EH (cell line): ENCODE data around the gene CD84.
"Not testable (repeated sequence)": the region's sequence is repeated elsewhere in the genome, so short reads cannot be mapped to it uniquely, and the experiment has no call there.

Source experiments
- DNase-seq: peaks from one replicate; pipeline ENCODE4 v3.0.0-alpha.2; 2015; ENCODE audit warnings: low read depth

Gene CD84, protein sequence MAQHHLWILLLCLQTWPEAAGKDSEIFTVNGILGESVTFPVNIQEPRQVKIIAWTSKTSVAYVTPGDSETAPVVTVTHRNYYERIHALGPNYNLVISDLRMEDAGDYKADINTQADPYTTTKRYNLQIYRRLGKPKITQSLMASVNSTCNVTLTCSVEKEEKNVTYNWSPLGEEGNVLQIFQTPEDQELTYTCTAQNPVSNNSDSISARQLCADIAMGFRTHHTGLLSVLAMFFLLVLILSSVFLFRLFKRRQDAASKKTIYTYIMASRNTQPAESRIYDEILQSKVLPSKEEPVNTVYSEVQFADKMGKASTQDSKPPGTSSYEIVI

DNA sequence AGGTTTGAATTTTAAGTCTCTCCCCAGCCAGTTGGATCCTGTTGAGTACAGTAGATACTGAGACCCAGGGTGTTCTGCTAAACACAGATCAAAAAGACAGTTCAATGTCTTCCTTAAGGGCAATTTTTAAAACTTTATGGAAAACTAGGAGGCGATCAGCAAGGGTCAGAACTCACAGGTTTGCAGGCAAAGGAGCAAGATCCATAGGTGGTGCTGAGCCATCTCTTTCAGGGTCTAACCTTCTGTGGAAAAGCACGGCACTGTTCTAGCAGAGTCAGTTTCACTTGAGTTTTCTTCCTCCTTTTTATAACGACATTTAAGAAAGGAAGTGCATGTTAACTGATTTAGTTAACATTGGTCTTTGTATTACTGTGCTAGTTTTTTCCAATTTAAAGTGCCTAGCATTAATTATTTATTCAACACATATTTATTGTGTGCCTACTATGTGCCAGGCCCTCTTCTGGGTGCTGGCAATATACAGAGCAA is at the start of gene CD84:
TSS of gene CD84 (minus strand) at position 281 of the 486 bp plus-strand sequence. CDS start at position 222, 59 bp downstream.
- DNase-seq, result no peak

DNA sequence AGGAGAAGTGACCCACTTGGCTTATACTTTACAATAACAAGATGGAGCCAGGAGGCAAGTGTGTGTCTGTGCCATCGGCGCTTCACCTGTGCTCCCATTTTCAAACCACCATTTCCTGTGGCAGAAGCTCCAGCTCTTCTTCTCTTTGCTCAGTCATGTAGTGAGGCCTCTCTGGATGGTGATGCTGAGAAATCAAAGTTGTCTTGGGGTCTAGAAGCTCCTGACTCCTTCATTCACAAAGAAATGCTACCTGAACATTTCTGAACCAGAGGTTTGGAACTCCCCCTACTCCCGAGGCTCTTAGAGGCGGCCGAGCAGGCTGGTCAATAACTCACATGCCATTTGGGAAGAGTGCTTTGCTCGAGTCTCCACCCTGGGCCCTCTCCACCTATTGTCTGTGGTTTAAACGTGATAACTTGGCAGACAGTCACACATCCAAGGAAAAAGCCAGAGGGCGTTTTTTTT is 49.5 kb upstream of the CD84 start:
- no peak for DNase-seq

DNA sequence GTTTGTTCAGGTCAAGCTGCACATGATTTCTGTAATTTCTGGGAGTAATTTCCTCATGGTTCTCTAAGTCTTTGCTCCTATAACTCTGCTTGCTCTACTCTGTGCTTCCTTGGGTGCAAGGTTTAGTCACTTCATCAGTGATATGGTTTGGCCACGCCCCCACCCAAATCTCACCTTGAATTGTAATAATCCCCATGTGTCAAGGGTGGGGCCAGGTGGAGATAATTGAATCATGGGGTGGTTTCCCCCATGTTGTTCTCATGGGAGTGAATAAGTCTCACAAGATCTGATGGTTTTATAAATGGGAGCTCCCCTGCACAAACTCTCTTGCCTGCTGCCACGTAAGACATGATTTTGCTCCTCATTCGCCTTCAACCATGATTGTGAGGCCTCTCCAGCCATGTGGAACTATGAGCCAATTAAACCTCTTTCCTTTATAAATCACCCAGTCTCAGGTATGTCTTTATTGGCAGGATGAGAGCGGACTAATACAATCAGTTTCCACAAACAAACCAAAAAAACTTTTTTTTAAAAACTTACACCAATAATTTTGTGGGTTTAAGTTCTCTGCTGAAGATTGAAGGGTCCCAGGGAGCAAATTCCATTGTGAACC is 48.5 kb upstream of the CD84 start:
- DNase-seq, result not testable (repeated sequence)

DNA sequence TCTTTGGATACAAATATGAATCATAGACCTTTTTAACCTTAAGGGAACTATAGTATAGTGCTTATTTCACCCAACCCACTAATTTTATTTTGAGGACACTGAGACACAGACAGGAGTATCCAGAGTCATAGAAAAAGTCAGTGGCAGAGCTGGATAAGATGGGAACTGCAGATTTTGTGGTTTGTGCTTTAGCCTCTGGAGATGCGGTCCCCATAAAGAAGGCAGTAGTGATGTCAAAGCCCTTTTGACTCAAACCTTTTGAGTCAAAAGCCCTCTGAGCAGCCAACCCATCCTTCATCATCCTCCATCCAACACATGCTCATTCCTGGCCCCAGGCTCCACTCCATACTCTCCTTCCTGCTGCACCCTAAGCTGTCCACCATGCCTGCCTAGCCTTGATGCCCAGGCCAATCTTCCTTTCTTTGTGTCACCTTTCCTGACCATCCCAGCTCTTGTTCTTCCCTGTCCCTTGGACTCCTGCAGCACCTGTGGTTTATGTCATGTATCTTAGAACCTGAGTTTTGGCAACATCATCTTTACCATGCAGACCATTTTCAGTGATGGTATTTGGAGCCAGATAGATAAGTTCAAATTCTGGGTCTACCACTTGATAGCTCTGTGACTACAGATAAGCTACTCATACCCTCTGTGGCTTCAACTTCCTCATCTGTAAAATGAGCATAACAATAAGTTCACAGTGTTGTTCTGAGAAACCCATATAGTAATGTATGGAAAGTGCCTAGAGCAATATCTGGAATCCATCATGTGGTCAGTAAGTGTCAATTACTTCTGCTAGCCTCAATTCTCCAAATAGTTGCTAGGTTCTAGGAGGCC is 47.4 kb upstream of the CD84 start:
- DNase-seq, result no peak

DNA sequence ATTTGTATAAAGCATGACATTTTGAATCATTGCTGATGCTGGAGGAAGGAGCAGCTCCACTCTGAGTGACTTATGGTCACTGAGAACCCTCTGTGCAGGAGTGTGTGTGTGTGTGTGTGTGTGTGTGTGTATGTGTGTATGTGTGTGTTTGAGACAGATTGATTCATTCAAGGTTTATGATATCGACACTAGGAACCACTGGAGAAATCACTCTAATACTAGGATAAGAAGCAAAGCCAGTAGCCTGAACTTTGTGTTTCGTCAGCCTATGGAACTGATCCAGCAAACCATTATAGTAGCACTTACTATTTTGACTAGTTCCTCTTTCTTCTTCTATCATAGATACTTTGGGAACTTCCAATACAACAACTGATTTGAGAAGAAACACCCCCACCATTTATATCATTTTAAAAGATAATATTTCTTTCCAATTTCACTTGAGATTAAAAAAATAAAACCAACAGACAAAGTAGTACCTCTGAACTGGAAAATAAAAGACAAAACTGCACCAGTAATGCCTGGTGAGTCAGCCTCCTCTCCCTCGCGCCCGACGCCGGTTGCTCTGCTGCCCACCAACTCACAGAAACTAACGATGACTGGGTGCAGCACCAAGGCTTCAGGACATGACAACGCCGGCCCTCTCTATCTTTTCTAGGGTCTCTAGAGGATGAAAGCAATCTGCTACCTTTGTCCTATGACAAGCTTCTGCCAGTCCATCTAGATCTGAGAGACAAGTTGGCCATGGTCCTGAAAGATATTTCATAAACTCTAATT is 46.6 kb upstream of the CD84 start:
- DNase-seq, result no peak

DNA sequence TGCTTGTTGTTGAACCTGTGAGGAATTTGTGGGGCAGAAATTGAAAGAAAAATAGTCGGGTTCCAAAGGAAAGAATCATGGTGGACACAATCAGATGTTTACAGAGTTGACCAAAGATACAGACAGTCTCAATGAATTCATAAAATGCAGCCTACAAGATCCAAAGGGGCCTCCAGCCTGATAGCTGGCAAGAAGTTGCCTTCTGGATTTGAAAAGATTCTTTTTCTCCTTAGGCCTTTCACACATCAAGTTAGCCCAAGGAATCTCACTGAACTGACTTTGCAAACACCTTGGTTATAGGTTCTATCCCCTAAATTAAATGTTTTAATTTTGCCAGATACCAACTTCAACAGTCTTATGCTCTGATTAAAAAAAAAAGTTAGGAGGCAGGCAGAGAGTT is 46.0 kb upstream of the CD84 start:
- DNase-seq, result no peak

DNA sequence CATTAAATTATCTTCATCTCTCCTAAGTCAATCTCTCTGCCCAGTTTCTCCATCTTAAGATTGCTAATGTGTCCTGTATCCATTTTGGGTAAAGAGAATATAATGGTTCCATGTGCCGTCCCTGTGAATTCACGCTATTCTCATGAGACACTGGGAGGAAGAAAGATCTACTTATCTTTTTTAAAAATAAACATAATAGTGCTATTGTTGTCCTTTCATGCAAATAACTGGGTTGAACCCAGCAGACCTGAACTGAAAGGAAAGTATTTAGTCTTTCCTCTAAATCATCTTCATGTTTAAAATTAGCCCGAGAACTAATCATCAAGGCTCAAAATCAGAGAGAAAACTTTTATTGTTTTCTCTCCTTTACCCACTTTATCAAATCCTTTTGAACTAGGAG is 45.2 kb upstream of the CD84 start:
- no peak for DNase-seq

DNA sequence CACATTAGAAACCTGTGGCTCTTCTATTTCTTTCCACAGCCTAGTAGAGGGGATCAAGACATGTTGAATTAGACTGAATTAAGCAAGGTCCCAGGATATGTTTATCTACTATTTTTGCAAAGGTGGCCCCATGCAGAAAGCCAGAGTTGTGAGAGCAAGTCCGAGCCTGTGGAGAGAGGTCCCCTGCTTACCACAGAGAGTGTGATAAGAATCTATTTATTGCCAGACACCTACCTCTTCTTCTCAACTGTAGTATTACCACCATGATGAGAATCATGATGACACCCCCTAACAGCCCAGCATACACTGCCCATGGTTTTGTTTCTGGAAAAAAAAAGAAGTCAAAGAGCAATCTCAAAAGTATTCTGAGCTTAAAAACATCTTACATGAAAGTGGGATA is 44.6 kb upstream of the CD84 start:
- DNase-seq, result no peak

DNA sequence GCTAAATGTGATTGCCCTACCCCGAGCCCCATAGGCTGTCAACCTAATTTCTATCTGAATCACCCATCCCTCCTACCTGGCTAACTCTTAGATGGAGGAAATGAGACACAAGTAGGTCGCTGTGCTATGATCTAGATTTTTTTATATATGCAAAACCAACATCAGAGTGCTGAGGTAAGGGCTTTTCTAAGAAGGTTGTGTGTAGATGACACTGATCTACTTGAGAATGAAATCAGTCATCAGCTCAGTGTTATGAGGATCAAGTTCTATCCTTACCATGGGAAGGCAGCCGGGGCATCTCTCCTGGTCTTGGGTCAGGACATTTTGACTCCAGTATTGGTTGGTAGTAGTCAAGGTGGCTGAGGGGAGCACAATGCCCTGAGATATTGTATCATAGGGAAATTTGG is 43.9 kb upstream of the CD84 start:
- no peak for DNase-seq

DNA sequence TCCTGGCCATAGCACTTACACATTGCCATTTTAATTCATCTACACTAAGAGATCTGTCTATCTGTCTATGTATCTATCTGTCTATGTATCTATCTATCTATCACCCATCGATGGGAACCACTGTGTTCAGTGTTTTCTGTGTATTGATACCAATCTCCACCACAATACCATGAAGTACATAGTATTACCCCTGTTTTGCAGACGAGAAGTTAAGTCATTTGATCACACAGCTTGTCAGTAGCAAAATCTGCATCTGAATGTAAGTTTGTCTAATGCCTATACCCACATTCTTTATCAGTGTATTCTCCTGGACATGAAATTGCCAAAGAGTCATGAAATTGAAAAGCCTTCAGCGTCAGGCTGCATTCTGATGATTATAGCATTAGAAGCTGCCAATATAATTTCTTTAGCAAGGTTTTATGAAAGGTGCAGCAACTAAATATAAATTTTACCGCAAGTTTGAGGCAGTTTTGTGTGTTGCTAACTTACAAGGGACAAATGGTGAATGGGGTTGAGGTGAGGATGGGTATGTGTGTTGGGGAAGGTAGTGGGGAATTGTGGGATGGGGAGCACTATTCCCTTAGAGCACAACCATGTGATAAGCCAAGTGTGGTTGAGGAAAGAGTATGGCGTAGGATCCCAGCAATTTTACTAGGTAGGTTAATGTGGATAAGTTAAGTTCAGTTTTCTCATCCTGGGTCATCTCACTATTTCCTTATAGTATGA is 43.4 kb upstream of the CD84 start:
- no peak for DNase-seq

DNA sequence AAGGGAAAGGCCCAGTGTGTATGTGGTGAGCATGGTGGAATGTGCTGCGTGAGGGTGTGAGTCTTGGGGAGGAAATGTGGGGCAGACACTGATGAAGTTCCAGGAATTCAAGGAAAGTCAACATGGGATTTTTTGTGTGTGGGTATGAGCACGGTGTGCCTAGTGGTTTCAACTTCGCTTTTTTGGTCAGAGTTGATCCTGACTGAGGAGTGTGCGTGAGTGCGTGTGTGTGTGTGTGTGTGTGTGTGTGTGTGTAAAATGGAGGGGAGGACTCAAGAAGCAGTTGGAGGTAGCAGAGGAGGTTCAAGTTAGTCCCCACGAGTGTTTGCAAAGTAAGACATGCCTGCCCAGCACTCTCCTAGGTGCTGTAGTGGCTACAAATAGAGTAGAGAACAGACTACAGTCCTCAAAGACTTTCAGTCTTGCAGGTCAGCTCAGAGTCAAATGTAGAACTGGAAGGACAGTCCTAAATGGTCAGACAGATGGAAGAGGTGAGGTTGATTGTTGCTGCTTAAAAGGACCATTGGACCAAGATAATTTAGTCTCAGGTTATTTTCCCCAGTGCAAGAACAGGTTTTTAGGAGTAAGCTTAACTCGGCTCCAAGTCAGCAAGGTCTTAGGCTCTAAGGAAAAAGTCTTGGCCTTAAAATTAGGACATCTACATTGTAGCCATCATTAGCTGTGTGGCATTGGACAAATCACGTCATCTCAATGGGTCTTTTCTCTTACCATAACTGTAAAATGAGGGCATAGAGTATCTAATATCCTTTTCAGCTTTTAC is 42.5 kb upstream of the CD84 start:
- peak; percentile 21 for DNase-seq

DNA sequence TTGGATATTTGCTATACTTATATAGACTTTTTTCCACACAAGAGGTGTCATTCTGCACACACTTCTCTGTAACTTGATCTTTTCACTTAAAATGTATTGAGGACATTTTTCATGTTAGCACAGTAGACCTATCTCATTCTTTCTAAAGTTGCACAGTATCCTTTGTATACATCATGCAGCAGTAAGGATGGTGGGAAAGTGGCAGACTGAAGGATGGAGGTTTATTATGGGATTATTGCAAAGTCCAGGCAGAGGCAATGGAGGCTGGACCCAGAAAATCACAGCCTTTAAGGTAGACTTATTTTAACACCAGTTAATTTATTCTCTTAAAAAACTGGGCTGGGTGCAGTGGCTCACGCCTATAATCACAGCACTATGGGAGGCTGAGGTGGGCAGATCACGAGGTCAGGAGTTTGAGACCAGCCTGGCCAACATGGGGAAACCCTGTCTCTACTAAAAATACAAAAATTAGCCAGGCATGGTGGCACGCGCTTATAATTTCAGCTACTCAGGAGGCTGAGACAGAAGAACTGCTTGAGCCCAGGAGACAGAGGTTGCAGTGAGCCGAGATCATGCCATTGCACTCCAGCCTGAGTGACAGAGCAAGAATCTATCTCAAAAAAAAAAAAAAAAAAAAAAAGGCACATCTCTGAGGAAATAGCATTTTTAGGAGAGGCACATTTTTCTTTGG is 41.8 kb upstream of the CD84 start:
- no peak for DNase-seq

DNA sequence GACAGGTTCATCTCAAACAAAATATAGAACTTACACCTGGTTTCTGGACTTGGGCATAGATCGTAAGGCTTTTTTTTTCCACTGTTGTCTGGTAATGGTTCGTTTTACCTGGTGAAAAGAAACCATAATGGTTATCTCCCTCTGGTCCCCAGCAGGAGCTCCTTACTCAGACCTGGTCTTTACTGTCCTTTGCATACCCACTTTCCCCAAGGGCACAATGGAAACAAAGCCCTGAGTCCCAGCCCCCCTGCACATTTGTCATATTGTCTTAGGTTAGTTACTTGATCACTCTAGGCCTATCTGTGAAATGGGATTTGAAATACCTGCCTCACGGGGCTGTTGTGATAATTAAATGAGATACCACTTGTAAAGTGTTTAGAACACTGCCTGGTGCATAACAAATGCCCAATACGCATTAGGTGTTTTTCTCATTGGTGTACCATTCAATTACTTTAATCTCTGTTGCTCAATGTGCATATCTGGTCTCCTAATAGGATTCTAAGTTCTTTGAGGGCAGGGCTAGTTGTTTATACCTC is 40.5 kb upstream of the CD84 start:
- DNase-seq, result no peak

DNA sequence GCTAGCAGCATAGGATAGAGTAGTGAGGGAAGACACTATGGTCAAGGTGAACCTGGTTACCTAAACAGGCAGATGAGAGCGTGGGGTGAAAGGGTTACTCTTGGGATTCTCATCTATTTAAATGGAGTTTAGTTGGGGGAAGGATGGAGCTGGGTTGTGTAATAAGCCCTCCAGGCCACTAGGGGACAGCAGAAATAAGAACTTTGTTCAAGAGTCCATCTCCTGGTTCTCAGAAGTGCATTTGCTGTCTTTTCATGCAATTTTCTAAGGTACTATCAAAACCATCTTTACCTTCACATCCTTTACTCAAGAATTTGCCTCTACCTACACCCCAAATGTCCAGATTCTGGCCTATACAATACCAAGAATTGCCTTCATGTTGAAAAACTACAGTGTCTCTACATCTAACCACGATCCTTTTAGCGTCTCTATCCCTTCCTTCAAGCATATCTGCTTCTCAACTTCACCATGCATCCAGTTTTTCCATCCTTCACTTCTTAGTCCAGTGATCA is 39.5 kb upstream of the CD84 start:
- DNase-seq, result no peak

DNA sequence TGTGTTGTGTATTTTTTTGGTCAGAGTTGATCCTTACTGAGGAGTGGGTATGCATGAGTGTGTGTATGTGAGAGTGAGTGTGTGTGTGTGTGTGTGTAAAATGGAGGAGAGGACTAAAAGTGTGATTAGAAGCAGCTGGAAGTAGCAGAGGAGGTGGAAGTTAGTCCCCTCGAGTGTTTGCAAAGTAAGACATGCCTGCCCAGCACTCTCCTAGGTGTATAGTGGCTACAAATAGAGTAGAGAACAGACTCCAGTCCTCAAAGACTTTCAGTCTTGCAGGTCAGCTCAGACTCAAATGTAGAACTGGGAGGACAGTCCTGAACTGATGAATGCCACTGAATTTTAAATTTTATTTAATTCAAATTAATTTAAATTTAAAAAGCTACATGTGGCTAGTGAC is 39.0 kb upstream of the CD84 start:
- DNase-seq, result no peak

DNA sequence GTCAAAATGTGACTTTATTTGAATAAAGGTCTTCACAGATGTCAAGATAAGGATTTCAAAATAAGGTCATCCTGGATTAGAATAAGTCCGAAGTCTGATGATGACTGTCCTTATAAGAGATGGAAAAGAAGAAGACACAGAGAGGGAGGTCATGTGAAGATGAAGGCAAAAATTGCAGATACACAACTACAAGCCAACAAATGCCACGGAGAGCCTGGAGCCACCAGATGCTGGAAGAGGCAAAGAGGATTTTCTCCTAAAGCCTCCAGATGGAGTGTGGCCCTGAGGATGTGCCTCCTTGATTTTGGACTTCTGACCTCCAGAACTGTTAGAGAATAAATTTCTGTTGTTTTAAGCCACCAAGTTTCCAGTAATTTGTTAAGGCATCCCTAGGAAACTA is 36.4 kb upstream of the CD84 start:
- DNase-seq, result no peak

DNA sequence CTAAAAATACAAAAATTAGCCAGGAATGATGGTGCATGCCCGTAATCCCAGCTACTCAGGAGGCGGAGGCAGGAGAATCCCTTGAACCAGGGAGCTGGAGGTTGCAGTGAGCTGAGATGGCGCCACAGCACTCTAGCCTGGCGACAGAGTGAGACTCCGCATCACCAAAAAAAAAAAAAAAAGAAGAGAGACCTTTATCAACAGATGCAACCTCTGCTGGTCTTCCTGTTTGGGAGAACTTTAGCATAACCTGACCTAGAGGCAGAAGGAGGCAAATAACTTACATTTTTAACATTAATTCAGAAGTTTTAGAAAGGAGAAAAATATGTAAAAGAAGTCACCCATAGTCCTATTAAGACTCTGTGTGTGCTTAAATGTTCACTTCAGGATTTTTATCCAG is 35.1 kb upstream of the CD84 start:
- no peak for DNase-seq

DNA sequence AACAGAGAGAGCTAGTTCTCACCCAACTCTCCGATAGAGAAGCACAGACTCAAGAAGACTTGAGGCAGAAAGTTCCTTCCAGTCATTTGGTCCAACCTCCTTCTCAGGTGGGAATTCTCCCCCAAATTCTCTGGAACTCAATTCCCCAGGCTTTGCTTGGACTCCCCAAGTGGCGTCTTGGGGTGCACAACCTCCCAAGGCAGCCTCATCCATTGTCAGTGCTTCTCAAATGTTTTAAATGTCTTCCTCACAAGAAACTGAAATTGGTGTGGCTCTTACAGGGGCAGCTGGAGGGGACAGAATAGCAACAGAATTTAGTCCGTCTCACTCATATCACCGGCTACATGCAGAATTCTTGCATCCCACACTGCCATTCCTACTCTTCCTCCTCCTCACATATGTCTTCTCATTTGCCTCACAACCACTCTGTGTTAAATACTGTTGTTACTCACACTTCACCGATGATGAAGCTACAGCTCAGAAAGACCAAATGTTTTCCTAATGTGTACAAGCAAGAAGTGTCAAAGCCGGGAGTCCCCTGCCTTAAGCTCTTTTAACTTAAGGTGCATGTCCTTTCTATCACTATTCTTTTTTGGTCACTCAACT is 33.4 kb upstream of the CD84 start:
- DNase-seq, result no peak
